ENCODE data around the gene UBR4.
"Not testable (repeated sequence)": the region's sequence is repeated elsewhere in the genome, so short reads cannot be mapped to it uniquely, and the experiment has no call there.

DNA sequence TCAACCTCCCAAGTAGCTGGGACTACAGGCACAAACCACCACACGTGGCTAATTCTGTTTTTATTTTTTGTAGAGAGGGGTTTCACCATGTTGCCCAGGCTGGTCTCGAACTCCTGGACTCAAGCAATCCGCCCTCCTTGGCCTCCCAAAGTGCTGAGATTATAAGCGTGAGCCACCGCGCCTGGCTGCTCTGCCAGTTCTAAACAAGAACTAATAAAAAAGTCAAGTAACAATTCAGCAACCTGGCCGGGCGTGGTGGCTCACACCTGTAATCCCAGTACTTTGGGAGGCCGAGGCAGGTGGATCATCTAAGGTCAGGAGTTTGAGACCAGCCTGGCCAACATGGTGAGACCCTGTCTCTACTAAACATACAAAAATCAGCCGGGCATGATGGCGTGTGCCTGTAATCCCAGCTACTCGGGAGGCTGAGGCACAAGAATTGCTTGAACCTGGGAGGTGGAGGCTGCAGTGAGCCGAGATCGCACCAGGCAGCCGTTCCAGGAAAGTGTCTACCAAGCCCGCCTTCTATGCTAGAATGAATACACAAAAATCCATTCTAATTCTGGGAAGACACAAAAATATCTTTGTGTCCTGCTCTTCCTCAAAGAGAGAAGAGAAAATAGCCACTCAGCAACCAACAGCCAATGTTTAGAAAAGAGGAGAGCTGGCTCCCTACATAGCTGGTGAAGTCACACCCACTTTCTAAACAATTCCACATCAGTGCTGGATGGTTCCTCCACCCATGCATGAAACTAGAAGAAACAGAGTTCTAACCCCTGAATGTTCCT is 21.9 kb upstream of the UBR4 start:
- TF ChIP-seq, protein P1, sequence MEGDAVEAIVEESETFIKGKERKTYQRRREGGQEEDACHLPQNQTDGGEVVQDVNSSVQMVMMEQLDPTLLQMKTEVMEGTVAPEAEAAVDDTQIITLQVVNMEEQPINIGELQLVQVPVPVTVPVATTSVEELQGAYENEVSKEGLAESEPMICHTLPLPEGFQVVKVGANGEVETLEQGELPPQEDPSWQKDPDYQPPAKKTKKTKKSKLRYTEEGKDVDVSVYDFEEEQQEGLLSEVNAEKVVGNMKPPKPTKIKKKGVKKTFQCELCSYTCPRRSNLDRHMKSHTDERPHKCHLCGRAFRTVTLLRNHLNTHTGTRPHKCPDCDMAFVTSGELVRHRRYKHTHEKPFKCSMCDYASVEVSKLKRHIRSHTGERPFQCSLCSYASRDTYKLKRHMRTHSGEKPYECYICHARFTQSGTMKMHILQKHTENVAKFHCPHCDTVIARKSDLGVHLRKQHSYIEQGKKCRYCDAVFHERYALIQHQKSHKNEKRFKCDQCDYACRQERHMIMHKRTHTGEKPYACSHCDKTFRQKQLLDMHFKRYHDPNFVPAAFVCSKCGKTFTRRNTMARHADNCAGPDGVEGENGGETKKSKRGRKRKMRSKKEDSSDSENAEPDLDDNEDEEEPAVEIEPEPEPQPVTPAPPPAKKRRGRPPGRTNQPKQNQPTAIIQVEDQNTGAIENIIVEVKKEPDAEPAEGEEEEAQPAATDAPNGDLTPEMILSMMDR (conservative IDR thresholded peaks at IDR 0.05; ENCODE audit: low read depth in 2 of 2): not testable (repeated sequence)
- TF ChIP-seq REST (IDR thresholded peaks at IDR 0.05; ENCODE audit: unreplicated experiment); EZH2phosphoT487 (IDR thresholded peaks at IDR 0.05; ENCODE audit: unreplicated experiment); POLR2AphosphoS5 (IDR thresholded peaks at IDR 0.05; ENCODE audit: low read depth); EZH2 (IDR thresholded peaks at IDR 0.05; ENCODE audit: low read depth, unreplicated experiment); NANOG (IDR thresholded peaks at IDR 0.05; ENCODE audit: borderline replicate concordance); ZNF114 (CRISPR knock-in tag; IDR thresholded peaks at IDR 0.05); ZNF331 (CRISPR knock-in tag; IDR thresholded peaks at IDR 0.05; ENCODE audit: low read depth): not testable (repeated sequence)
- TF ChIP-seq, protein P2, sequence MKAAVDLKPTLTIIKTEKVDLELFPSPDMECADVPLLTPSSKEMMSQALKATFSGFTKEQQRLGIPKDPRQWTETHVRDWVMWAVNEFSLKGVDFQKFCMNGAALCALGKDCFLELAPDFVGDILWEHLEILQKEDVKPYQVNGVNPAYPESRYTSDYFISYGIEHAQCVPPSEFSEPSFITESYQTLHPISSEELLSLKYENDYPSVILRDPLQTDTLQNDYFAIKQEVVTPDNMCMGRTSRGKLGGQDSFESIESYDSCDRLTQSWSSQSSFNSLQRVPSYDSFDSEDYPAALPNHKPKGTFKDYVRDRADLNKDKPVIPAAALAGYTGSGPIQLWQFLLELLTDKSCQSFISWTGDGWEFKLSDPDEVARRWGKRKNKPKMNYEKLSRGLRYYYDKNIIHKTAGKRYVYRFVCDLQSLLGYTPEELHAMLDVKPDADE (IDR thresholded peaks at IDR 0.05): not testable (repeated sequence)

Data from GM23338 (cell line).